Liver (tissue), 9 donors: Measurements from ENCODE around the gene SSBP2. TPM values are rescaled to one million over a fixed set of nuclear protein-coding genes. Genes with fewer than 3 reads are reported as not detected.

Experiments used
- DNase-seq: peaks from one replicate; pipeline ENCODE4 v3.0.0-alpha.2; 2017; ENCODE audit warnings: low spot score
- H3K27ac ChIP-seq, 2 donors: one replicate each; pipeline ENCODE4 v1.7.0; 2013; ENCODE audit warnings: inconsistent platforms in 2 of 2, low read length in 2 of 2, control low read depth in 1 of 2, low read depth in 1 of 2, mild to moderate bottlenecking in 1 of 2
- H3K27me3 ChIP-seq, 4 donors: one replicate each; pipeline versions ENCODE4 v1.6.1 to v1.7.0; 2013; ENCODE audit warnings: low read length in 3 of 4, inconsistent platforms in 1 of 4, mild to moderate bottlenecking in 1 of 4, moderate library complexity in 1 of 4; ENCODE audit not compliant: control insufficient read depth in 4 of 4, insufficient read depth in 4 of 4
- H3K36me3 ChIP-seq, 4 donors: one replicate each; pipeline versions ENCODE4 v1.6.1 to v1.7.0; 2013; ENCODE audit warnings: low read length in 3 of 4, mild to moderate bottlenecking in 3 of 4, low read depth in 1 of 4, moderate library complexity in 1 of 4; ENCODE audit not compliant: control insufficient read depth in 4 of 4, insufficient read depth in 3 of 4
- H3K4me1 ChIP-seq, 4 donors: one replicate each; pipeline versions ENCODE4 v1.6.1 to v1.7.0; 2013; ENCODE audit warnings: low read length in 3 of 4, mild to moderate bottlenecking in 3 of 4, moderate library complexity in 1 of 4; ENCODE audit not compliant: control insufficient read depth in 4 of 4, insufficient read depth in 4 of 4
- H3K4me3 ChIP-seq, 3 donors: one replicate each; pipeline versions ENCODE4 v1.6.1 to v1.7.0; 2013; ENCODE audit warnings: low read length in 3 of 3, control low read depth in 1 of 3, low read depth in 1 of 3, mild to moderate bottlenecking in 1 of 3
- H3K9ac ChIP-seq, 2 donors: one replicate each; pipeline ENCODE4 v1.7.0; 2013; ENCODE audit warnings: low read length in 2 of 2, mild to moderate bottlenecking in 2 of 2, moderate library complexity in 2 of 2, control low read depth in 1 of 2, low read depth in 1 of 2
- H3K9me3 ChIP-seq, 4 donors: one replicate each; pipeline versions ENCODE4 v1.6.1 to v1.7.0; 2013; ENCODE audit warnings: low read length in 3 of 4; ENCODE audit not compliant: control insufficient read depth in 4 of 4
- EGR1 ChIP-seq, 2 donors: IDR thresholded peaks; 2 replicates each; pipeline ENCODE4 v1.6.1; 2016 to 2018; ENCODE audit warnings: antibody characterized with exemption in 2 of 2, low read depth in 2 of 2
- FOXA1 ChIP-seq: IDR thresholded peaks from 2 replicates; pipeline ENCODE4 v1.6.1; 2016; ENCODE audit warnings: antibody characterized with exemption
- FOXA2 ChIP-seq: IDR thresholded peaks from 2 replicates; pipeline ENCODE4 v1.6.1; 2016; ENCODE audit warnings: antibody characterized with exemption
- GABPA ChIP-seq, 2 donors: IDR thresholded peaks in 1 of 2; conservative IDR thresholded peaks in 1 of 2; 2 replicates each; pipeline ENCODE4 v1.6.1; 2016; ENCODE audit warnings: antibody characterized with exemption in 2 of 2, mild to moderate bottlenecking in 1 of 2, moderate library complexity in 1 of 2
- HNF4A ChIP-seq, 2 donors: conservative IDR thresholded peaks; 2 replicates each; pipeline ENCODE4 v1.6.1; 2016; ENCODE audit warnings: antibody characterized with exemption in 2 of 2, mild to moderate bottlenecking in 2 of 2
- HNF4G ChIP-seq: IDR thresholded peaks from 2 replicates; pipeline ENCODE4 v1.6.1; 2016; ENCODE audit warnings: antibody characterized with exemption
- JUND ChIP-seq, 2 donors: IDR thresholded peaks; 2 replicates each; pipeline ENCODE4 v1.6.1; 2016; ENCODE audit warnings: antibody characterized with exemption in 2 of 2
- NR2F2 ChIP-seq: IDR thresholded peaks from 2 replicates; pipeline ENCODE4 v1.6.1; 2016; ENCODE audit warnings: antibody characterized with exemption
- RAD21 ChIP-seq, 2 donors: IDR thresholded peaks; 2 replicates each; pipeline ENCODE4 v1.6.1; 2016; ENCODE audit warnings: antibody characterized with exemption in 2 of 2, mild to moderate bottlenecking in 2 of 2
- REST ChIP-seq: IDR thresholded peaks from 2 replicates; pipeline ENCODE4 v1.6.1; 2016; ENCODE audit warnings: antibody characterized with exemption, mild to moderate bottlenecking
- RXRA ChIP-seq, 2 donors: IDR thresholded peaks; 2 replicates each; pipeline ENCODE4 v1.6.1; 2017 to 2018; ENCODE audit warnings: antibody characterized with exemption in 2 of 2, mild to moderate bottlenecking in 1 of 2
- SP1 ChIP-seq: IDR thresholded peaks from 2 replicates; pipeline ENCODE4 v1.6.1; 2018; ENCODE audit warnings: antibody characterized with exemption, mild to moderate bottlenecking
- TAF1 ChIP-seq: conservative IDR thresholded peaks from 2 replicates; pipeline ENCODE4 v1.6.1; 2016; ENCODE audit warnings: antibody characterized with exemption, mild to moderate bottlenecking
- YY1 ChIP-seq: IDR thresholded peaks from 2 replicates; pipeline ENCODE4 v1.6.1; 2016; ENCODE audit warnings: antibody characterized with exemption, mild to moderate bottlenecking
- WGBS: extraction: QIAGEN DNeasy Blood & Tissue Kit; methylation state at CpG from one replicate; pipeline ENCODE4 v1.1.7; 2013; 5-methylcytosine and 5-hydroxymethylcytosine counted together
- polyA plus RNA-seq, 2 donors: library from polyadenylated mRNA; stranded (reverse) in 1 of 2; unstranded in 1 of 2; fragments of 200-250 nt in 1 of 2; fragments of >200 nt in 1 of 2; fragmentation: Nextera tagmentation in 1 of 2; extraction: Ambion mirVana in 1 of 2; gene quantifications; one replicate each; pipeline versions ENCODE4 v1.2.1 to v1.2.3, GENCODE V29; 2013 to 2015
- total RNA-seq, 2 donors: library from RNA; depleted of rRNA; stranded (reverse); fragments of >200 nt; gene quantifications; one replicate each; pipeline ENCODE4 v1.2.3, GENCODE V29; 2014
- TF ChIP-seq, protein P1 (sequence below): IDR thresholded peaks from 2 replicates; pipeline ENCODE4 v1.6.1; 2016; ENCODE audit warnings: antibody characterized with exemption
- TF ChIP-seq, protein P2 (sequence below): IDR thresholded peaks from 2 replicates; pipeline ENCODE4 v1.6.1; 2016; ENCODE audit warnings: antibody characterized with exemption
- TF ChIP-seq, protein P3 (sequence below): fragments of 150-350 bp; IDR thresholded peaks from 2 replicates; pipeline ENCODE4 v1.5.1; 2017; ENCODE audit warnings: improper control_type of control experiment, low read depth, low read length; ENCODE audit not compliant: missing input control
- TF ChIP-seq, protein P4 (sequence below): IDR thresholded peaks from 2 replicates; pipeline ENCODE4 v1.6.1; 2016; ENCODE audit warnings: antibody characterized with exemption
- donor health status: healthy.
- donor health status: healthy.
- donor health status: healthy.
- donor health status: healthy.
- donor health status: healthy.

Gene SSBP2
- total and polyA plus RNA-seq, 4 donors: 2.2 to 10.1 (median 4.1) TPM

DNA sequence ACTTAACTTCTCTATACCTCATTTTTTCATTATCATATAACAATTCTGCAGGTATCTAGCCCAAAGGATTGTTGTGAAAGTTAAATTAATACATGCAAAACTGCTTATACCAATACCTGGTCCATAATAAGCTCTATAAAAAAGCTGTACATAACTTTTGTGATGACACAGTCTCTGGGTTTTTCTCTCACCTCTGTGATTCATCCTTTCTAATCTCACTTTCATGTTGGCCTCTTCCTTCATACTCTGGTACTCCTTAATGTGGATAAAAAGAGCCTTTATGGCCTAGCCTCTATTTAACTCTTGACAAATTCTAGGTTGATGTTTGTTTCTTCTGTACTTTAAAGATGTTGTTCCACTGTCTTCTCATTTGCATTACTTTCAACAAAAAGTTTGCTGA, 194.1 kb downstream of the SSBP2 start:
- TF ChIP-seq YY1: no peak
- no peak for TF ChIP-seq EGR1 (IDR thresholded peaks at IDR 0.05; ENCODE audit: low read depth in 2 of 2)
- TF ChIP-seq FOXA1: no peak
- TF ChIP-seq RAD21 (IDR thresholded peaks at IDR 0.05): no peak
- TF ChIP-seq, protein P1, sequence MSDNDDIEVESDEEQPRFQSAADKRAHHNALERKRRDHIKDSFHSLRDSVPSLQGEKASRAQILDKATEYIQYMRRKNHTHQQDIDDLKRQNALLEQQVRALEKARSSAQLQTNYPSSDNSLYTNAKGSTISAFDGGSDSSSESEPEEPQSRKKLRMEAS: no peak
- no peak for TF ChIP-seq HNF4A (conservative IDR thresholded peaks at IDR 0.05)
- TF ChIP-seq JUND (IDR thresholded peaks at IDR 0.05): no peak
- TF ChIP-seq GABPA (IDR thresholded peaks at IDR 0.05 in 1 of 2, conservative IDR thresholded peaks at IDR 0.05 in 1 of 2): no peak
- TF ChIP-seq RXRA (IDR thresholded peaks at IDR 0.05): no peak
- no peak for TF ChIP-seq TAF1
- no peak for TF ChIP-seq SP1
- no peak for TF ChIP-seq FOXA2
- no peak for TF ChIP-seq REST
- TF ChIP-seq, protein P2, sequence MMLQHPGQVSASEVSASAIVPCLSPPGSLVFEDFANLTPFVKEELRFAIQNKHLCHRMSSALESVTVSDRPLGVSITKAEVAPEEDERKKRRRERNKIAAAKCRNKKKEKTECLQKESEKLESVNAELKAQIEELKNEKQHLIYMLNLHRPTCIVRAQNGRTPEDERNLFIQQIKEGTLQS: no peak
- no peak for TF ChIP-seq NR2F2
- TF ChIP-seq, protein P3, sequence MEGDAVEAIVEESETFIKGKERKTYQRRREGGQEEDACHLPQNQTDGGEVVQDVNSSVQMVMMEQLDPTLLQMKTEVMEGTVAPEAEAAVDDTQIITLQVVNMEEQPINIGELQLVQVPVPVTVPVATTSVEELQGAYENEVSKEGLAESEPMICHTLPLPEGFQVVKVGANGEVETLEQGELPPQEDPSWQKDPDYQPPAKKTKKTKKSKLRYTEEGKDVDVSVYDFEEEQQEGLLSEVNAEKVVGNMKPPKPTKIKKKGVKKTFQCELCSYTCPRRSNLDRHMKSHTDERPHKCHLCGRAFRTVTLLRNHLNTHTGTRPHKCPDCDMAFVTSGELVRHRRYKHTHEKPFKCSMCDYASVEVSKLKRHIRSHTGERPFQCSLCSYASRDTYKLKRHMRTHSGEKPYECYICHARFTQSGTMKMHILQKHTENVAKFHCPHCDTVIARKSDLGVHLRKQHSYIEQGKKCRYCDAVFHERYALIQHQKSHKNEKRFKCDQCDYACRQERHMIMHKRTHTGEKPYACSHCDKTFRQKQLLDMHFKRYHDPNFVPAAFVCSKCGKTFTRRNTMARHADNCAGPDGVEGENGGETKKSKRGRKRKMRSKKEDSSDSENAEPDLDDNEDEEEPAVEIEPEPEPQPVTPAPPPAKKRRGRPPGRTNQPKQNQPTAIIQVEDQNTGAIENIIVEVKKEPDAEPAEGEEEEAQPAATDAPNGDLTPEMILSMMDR: no peak
- TF ChIP-seq, protein P4, sequence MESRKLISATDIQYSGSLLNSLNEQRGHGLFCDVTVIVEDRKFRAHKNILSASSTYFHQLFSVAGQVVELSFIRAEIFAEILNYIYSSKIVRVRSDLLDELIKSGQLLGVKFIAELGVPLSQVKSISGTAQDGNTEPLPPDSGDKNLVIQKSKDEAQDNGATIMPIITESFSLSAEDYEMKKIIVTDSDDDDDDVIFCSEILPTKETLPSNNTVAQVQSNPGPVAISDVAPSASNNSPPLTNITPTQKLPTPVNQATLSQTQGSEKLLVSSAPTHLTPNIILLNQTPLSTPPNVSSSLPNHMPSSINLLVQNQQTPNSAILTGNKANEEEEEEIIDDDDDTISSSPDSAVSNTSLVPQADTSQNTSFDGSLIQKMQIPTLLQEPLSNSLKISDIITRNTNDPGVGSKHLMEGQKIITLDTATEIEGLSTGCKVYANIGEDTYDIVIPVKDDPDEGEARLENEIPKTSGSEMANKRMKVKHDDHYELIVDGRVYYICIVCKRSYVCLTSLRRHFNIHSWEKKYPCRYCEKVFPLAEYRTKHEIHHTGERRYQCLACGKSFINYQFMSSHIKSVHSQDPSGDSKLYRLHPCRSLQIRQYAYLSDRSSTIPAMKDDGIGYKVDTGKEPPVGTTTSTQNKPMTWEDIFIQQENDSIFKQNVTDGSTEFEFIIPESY: no peak
- no peak for TF ChIP-seq HNF4G
- Histone ChIP-seq H3K27ac (no peak overlapping the region), H3K4me3 (no peak overlapping the region), H3K4me1 (no peaks in the 10 kb centered on the region), H3K36me3 (no peaks in the 10 kb centered on the region), H3K9me3 (no peaks in the 10 kb centered on the region), H3K9ac (no peak overlapping the region), H3K27me3 (no peaks in the 10 kb centered on the region)
- DNase-seq: no peak

- no peak overlapping the region for H3K4me3 ChIP-seq
- no peak overlapping the region for H3K9ac ChIP-seq
- WGBS: 81% methylated on average over 2 of the region's 2 CpGs
- H3K36me3 ChIP-seq: no peaks in the 10 kb centered on the region
- no peaks in the 10 kb centered on the region for H3K27me3 ChIP-seq
- DNase-seq: no peak
- no peak overlapping the region for H3K27ac ChIP-seq
- H3K9me3 ChIP-seq: no peaks in the 10 kb centered on the region
- no peaks in the 10 kb centered on the region for H3K4me1 ChIP-seq
- TF ChIP-seq RXRA (IDR thresholded peaks at IDR 0.05) (no peak), GABPA (IDR thresholded peaks at IDR 0.05 in 1 of 2, conservative IDR thresholded peaks at IDR 0.05 in 1 of 2) (no peak), YY1 (no peak), NR2F2 (no peak), TAF1 (no peak), FOXA1 (no peak), JUND (IDR thresholded peaks at IDR 0.05) (no peak), RAD21 (IDR thresholded peaks at IDR 0.05) (no peak), EGR1 (IDR thresholded peaks at IDR 0.05; ENCODE audit: low read depth in 2 of 2) (no peak), SP1 (no peak), FOXA2 (no peak)
- TF ChIP-seq, protein P3: no peak
- TF ChIP-seq, protein P4: no peak
- TF ChIP-seq, protein P1: no peak
These were observed 195.0 kb downstream of the SSBP2 start for GRCh38 chr5:81555865-81556264.
